ENCODE data around the gene PDK2.

Gene PDK2

GRCh38 chr17:50097926-50098325, 2.8 kb downstream of the PDK2 start:
- in situ Hi-C loops (cut with HindIII; ENCODE audit: low sequenced_read_pairs) = loop anchor here (5.0 kb wide), 1 partner anchor 34 kb away; the partner anchor contains the start of gene SAMD14

- in situ Hi-C loops (cut with HindIII; ENCODE audit: low sequenced_read_pairs) = loop anchor here (5.0 kb wide), 1 partner anchor 34 kb away; the partner anchor contains the start of gene SAMD14
Measured at GRCh38 chr17:50098583-50098982, 3.4 kb downstream of the PDK2 start.

- in situ Hi-C loops (cut with HindIII; ENCODE audit: low sequenced_read_pairs) = loop anchor here (5.0 kb wide), 1 partner anchor 33 kb away; the partner anchor contains the start of gene SAMD14
Measured at GRCh38 chr17:50099003-50099402, 3.9 kb downstream of the PDK2 start.

DNA sequence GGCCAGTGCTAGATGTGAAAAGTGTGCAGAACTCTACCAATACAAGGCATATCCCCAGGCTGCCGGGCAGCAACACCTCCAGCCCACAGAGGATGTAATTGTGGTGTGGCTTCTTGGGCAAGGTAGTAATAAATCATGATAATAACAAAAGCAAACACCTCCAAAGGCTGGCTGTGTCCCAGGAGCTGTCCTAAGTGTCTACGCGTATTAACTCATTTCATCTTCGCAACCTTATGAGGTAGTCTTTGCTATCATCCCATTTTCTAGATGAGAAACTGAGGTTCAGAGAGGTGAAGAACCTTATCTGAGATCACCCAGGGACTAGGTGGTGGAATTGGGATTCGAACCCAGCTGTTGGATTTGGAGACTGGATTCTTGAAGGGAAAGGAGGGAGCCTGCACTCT, 5.3 kb downstream of the PDK2 start:
- in situ Hi-C loops (cut with HindIII; ENCODE audit: low sequenced_read_pairs) = no loop called here

DNA sequence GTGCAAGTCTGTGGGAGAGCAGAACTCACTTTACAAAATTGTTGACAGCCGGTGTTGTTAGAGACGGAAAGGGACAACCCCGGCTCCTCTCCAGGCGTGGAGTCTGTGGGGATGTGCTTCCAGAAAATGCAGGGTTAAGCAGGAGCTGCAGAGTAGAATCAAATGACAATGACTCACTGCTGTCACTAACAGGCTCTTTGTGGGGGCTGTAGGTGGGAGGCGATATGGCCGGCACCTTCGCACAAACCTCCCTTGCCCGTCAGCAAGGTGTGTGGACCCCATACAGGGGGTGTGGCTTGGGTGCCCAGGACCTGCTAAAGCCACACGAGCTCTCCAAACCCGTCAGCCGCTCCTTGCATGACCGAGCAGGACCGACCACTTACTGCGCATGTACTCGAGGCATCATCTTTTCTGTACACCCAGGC, 5.8 kb downstream of the PDK2 start:
- in situ Hi-C loops (cut with HindIII; ENCODE audit: low sequenced_read_pairs) = no loop called here

- in situ Hi-C loops (cut with HindIII; ENCODE audit: low sequenced_read_pairs) = no loop called here
Measured at GRCh38 chr17:50101346-50102163, 6.4 kb downstream of the PDK2 start.

DNA sequence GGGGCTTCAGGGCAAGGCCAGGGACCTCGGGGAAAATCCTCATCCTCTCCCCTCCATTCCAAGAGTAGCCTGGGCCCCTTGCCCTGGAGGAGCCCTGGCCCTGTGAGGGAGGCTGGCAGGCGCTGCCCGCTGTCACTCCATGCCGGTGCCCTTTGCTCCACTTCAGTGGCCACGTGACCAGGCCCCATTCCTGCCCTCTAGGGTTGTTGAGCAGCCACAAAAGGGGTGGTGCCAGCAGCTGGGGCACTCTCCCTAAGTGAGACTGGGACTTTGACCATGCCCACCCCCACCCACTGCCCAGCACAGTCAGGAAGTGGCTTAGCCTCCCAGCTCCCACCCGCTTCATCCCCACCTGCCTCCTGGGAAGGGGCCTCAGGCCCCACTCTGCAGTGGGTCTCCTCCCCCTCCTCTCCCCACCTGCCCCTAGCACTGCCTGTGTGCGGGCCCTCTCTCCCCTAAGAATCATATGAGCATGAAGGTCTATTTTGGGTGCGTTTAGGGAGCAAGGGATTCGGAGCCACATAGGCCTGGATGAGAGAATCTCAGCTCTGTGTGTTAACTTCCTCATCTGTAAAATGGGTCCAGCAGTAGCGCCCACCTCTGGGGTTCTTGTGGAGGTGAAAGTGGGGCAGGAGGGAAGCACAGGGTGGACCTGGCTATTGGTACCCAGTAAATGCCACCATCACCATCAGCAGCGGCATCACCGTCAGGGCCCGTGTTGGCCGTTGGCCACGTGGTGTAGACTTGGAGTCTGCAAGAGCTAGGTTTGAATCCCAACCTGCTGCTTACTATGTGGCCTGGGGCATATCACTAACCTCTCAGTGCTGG, 7.2 kb downstream of the PDK2 start:
- in situ Hi-C loops (cut with HindIII; ENCODE audit: low sequenced_read_pairs) = no loop called here

DNA sequence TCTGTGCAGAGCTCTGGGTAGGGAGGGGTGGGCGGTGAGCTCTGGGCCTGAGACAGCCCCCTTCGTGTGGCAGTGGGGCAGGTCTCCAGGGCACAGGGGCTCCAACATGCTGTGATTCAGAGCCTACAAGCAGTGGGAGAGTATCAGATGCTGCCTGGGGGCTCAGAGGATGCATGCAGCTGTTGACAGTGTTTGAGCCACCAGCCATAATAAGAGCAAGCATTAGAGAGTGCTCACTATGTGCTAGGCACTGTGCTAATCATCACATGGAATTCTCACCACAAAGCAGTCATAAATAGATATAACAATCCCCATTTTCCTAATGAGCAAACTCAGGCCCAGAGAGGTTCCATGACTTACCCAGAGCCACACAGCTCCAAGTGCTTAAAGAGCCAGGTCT, 8.1 kb downstream of the PDK2 start:
- in situ Hi-C loops (cut with HindIII; ENCODE audit: low sequenced_read_pairs) = no loop called here

- in situ Hi-C loops (cut with HindIII; ENCODE audit: low sequenced_read_pairs) = no loop called here
Measured at GRCh38 chr17:50103941-50104340, 8.8 kb downstream of the PDK2 start.

DNA sequence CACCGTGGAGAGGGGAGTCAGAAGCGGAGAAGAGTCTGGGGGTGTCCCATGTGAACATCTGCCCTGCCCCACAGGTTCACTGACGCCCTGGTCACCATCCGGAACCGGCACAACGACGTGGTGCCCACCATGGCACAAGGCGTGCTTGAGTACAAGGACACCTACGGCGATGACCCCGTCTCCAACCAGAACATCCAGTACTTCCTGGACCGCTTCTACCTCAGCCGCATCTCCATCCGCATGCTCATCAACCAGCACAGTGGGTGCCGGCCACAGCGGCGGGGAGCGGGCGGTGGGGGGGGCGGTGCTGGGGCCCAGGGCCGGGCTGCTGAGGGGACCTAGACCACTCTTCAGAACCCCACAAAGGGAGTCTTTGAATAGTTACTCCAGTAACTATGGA, 10.7 kb downstream of the PDK2 start:
- in situ Hi-C loops (cut with HindIII; ENCODE audit: low sequenced_read_pairs) = loop anchor here (5.0 kb wide), 1 partner anchor 96 kb away; the partner anchor contains the start of gene COL1A1

DNA sequence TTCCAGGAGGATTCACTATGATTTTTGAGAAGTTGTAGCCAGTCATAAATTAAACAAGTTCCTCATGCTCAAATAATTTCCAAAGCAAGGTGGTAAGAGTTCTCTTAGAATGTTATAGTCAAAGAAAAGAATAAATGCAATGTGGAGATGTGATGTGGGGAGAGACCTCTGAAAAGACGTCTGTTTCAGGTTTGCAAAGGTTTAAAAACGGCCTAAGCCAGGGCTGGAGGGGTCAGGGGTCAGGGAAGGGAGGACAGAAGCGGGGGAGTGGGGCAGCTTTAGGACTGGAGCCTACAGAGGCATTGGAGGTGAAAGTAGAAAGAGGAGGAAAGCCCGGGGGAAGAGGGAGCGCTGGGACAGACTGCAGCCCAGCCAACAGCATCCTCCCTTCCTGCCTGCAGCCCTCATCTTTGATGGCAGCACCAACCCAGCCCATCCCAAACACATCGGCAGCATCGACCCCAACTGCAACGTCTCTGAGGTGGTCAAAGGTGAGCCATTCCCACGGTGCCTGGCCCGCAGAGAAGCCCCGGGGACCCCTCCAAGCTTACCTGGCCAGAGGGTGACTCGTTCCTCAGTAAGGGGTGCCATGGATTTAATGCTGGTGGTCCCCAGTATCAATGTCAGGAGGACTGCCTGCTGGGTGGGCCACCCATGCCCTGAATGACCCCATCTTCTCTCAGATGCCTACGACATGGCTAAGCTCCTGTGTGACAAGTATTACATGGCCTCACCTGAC, 11.4 kb downstream of the PDK2 start:
- in situ Hi-C loops (cut with HindIII; ENCODE audit: low sequenced_read_pairs) = loop anchor here (5.0 kb wide), 1 partner anchor 96 kb away; the partner anchor contains the start of gene COL1A1

DNA sequence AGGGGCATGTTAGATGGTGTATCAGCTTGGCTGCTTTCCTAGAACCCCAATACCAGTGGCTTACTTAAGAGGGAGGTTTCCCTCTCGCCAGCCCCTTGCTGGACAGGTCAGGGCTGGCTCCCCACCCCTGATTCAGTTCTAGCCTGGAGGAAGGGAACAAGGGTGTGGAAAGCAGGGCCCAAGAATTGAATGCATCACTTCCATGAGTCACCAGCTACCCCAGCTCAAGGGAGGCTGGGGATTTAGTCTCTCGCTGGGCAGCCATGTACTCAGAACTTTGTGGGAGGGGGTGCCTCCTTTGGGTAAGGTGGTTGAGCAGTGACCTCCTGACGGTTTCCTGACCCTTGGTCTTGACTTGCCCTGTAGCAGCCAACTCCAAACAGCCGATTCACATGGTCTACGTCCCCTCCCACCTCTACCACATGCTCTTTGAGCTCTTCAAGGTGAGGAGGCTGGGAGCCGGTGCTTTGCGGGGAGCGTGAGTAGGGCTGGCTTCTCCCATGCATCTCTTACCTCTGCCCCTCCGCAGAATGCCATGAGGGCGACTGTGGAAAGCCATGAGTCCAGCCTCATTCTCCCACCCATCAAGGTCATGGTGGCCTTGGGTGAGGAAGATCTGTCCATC, 12.8 kb downstream of the PDK2 start:
- in situ Hi-C loops (cut with HindIII; ENCODE audit: low sequenced_read_pairs) = loop anchor here (5.0 kb wide), 1 partner anchor 94 kb away; the partner anchor contains the start of gene COL1A1

DNA sequence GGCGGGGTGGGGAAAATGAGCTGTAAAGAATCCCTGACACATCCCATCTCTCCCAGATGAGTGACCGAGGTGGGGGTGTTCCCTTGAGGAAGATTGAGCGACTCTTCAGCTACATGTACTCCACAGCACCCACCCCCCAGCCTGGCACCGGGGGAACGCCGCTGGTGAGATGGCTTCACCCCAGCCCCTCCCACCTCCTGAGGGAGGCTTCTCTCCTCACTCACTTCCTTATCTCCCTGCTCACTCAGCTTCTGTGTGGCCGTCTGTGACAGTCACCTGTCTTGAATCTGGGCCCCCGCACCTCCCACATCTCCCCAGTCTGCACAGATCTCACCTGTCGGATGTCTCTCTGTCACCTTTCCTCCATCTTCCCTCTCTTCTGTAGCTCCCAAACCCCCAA, 13.4 kb downstream of the PDK2 start:
- in situ Hi-C loops (cut with HindIII; ENCODE audit: low sequenced_read_pairs) = loop anchor here (5.0 kb wide), 1 partner anchor 94 kb away; the partner anchor contains the start of gene COL1A1

GRCh38 chr17:50109207-50109606, 14.1 kb downstream of the PDK2 start:
- in situ Hi-C loops (cut with HindIII; ENCODE audit: low sequenced_read_pairs) = loop anchor here (5.0 kb wide), 1 partner anchor 93 kb away; the partner anchor contains the start of gene COL1A1

DNA sequence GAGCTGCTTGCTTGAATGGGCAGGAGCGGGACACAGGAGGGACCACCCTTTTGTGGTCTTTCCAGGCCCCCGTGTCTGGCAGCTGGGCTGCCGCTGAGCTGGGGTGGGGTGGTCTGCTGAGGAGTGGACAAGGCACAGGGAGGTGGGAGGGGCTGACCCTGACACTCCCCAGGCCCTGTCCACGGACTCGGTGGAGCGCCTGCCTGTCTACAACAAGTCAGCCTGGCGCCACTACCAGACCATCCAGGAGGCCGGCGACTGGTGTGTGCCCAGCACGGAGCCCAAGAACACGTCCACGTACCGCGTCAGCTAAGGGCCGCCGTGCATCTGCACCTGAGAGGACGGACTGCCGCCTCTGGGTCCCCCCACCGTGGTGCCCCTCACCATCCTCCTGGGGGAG, 14.6 kb downstream of the PDK2 start:
- in situ Hi-C loops (cut with HindIII; ENCODE audit: low sequenced_read_pairs) = loop anchor here (5.0 kb wide), 1 partner anchor 93 kb away; the partner anchor contains the start of gene COL1A1

- in situ Hi-C loops (cut with HindIII; ENCODE audit: low sequenced_read_pairs) = no loop called here
Measured at GRCh38 chr17:50110591-50111349, 15.6 kb downstream of the PDK2 start.

GRCh38 chr17:50111673-50112655, 16.8 kb downstream of the PDK2 start:
- in situ Hi-C loops (cut with HindIII; ENCODE audit: low sequenced_read_pairs) = no loop called here

GRCh38 chr17:50112694-50113093, 17.5 kb downstream of the PDK2 start:
- in situ Hi-C loops (cut with HindIII; ENCODE audit: low sequenced_read_pairs) = no loop called here

Data from endothelial cell of hepatic sinusoid (primary cell).